Pons (tissue), 1 donor: ENCODE results near the gene LDB3.

Experiments used
- DNase-seq: peaks from one replicate; pipeline ENCODE4 v3.0.0-alpha.2; 2016; ENCODE audit warnings: low spot score

The LDB3 gene

DNA sequence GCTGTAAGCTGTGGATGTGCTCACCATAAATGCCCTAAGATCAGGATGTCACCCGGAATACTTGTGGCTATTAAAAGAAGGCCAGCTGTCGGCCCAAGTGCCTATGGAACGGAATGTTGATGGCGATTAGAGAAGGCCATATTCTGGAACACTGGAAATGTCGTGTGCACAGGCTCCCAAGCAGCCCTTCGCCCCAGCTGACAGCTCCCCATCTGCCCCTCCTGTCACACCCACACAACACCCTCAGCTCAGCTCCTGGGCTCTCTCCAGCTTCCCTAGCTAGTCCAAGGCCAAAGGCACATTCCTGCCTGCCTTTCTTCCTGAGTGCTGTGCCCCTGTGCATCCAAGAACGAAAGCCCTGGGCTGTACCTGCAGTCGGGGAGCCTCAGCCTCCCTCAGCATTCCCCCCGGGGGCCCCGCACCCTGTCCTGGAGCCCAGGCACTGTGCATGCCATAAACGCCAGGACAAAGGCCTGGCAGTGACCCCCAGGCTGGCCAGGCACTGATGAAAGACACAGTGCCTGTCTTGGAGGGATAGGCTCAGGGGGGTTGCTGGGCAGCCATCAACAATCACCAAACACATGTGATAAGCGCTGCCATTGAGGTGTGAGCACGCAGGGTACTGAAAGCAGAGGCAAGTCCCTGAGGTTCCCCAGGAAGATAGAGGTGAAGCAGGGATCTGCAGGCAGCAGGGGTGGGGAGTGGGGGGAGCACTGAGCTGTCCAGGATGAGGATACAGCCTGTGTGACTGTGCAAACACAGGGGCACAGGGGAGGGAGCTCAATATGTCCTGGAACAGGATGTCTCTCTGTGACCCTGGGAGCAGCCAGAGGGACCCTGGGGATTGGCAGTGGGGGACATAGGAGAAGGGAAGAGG lies 3.7 kb upstream of the LDB3 start:
- DNase-seq: no peak

DNA sequence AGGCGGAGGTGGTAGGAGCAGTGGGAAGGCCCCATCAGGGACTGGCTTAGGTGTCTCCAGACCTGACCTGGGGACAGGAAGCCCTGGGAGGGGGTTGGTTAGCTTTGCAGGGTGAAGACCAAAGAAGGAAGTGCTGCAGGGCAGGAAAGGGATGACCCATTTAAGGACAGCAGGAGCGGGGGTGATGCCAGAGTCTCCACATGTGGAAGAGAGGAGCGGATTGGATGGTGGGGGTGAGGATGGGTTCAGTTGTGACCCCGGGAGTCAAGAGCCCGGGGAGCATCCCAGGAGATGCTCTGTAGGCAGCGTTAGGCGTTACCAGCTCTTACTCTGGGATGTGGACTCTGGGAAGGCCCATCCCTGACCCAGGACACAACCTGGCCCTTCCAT lies 3.1 kb upstream of the LDB3 start:
- DNase-seq: no peak

DNA sequence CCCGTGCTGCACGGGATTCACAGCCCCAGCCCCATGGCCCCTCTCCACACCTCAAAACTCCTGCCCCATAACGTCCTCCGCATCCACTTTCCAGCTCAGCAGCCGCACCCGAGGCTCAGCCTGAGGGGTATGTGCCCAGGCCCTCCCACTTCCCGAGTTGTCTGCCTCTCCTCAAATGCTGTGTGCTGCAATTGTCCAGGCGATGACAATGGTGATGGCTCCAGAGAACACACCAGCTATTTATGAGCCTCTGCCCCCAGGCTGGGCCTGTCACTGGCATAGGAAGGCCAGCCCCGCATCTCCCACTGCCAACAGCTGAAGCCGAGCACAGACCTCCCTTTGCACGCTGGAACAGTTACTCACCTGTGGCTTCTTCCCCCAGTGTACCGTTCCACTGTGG lies 2.4 kb upstream of the LDB3 start:
- peak; percentile 97 for DNase-seq

DNA sequence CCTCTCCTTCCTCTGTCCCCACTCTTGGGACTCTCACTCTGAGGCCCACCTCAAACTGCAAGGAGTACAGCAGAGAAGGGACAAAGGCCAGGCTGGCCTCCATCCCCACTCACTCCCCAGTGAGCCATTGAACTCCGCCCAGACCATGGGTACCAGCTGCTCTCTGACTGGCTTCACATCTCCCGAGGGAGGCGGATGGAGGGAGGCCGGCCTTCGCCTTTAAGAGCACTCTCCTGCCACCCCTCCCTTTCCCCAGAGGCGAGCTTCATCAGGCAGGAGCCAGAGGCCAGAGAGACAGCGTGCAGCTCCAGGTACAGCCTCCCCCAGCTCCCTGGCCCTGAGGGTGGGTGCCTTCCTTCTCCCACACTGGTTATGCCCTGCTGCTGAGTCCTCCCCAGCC lies 1.8 kb upstream of the LDB3 start:
- DNase-seq: peak; percentile 82

DNA sequence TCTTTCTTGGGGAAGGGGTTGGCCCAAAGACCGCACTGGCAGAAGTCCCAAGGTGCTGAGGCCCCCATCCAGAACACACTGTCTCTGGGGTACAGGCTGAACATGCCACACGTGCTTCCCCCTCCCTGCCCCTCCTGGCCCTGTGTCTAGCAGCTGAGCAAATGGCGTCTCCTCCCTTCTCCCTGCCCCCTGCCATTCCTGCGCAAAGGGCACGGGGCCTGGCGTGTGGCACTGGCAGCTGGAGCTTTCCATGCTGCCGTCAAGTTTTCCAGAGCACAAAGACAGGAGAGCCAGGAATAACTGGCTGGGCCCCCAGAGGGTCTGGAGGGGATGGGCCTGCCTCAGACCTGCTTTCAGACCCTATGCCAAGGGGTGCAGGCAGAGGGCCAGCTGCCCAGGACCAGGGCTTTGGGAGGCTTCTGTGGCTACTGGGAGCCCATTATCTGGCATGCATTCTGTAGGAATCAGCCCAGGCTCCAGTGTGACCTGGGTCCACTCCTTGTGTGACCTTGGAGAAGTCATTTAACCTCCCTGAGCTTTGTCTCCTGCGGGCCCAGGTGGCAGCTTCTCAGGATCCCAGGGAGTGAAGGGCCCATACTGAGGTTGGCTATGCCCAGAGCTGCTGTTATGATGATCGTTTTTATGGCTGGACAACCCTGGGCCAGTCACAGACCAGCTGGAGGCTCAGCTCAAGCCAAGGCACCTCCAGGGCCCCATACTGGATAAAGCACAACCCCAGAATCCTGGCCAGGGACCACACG lies 710 bp upstream of the LDB3 start:
- DNase-seq: no peak

DNA sequence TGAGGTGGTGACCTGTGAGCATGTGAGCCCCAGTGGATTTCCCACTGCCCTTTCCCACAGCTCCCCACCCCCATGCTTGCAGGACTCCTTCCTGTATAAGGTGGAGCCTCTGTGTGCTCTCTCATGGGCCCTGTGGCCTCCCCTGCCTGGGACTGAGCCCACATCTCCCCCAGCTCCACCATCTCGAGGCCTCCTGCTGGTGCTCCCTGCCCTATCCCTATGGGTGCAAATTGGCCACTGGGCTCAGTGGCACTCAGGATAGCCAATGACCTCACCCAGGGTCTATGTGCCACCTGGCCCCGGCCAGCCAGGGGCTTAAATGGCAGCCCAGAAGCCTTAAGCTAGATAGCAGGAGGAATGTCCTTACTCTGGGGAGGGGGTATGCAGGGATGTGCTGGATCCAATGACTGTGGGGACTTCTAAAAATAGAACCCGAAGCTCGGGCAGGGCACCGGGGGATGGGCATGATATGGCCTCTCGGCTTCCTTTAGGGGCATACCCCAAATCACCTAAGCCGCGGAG lies 2.0 kb downstream of the LDB3 start:
- DNase-seq: no peak

DNA sequence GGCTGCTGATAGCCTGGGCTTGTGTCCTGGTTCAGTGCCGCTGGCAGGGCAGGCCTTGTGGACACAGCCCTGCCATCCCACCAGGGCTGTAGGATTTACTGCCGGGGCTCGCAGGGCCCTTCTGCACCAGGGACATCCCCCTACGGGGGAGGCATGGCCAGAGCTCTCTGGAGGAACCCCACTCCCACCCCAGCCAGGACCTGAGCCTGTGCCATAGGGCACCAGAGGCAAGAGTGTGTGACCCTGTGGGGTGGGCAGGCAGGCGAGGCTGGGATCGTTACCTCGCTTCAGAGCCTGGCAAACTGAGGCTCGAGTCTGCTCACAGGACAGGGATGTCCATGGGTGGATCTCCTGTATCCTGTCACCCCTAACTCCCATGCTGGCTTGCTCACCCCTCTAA lies 2.6 kb downstream of the LDB3 start:
- no peak for DNase-seq

DNA sequence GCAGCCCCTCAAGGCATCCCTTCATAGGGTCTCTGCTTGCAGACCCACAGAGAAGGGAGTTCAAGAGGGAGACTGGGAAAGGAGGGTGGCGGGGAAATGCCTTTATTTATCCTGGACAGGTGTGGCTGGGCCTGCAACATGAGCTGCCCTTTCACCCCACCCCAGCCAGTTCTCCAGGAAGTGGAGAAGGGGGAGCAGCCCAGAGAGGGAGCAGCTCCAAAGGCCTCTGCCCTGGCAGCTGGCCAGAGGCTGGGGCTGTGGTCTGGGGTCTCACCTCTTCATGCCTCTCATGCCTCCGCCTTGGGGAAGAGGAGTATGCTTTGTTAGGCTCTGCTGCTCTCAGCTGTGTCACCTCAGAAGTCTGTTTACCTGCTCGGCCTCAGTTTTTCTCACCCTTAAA lies 3.1 kb downstream of the LDB3 start:
- DNase-seq: no peak

DNA sequence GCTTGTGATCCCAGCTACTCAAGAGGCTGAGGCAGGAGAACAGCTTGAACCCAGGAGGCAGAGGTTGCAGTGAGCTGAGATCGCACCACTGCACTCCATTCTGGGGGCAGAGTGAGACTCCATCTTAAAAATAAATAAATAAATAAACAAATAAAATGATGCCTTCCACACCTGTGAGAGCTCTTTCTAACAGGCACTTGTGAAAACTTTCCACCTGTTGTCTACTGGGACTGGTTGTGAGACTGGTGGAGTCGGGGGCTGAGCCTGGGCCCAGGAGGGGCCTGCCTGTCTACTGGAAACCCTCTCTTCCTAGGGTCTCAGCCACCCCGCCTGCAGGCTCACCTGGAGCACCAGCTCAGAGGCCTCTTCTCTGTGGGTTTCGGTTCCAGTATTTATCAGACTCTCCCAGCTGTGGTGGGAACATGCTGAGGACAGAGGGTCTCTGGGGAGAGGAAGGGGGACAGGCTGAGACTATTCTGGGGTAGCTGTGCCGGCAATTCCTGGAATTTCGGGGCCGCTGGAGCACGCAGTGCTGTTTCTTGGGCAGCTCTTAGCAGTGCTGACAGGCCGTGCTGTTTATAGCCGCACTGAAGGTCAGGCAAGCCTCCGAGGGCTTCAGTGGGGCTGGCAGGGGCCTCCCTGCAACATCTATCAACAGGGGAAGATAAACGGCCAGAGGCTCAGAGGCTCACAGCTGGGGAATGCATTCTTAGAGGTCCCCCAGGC lies 3.8 kb downstream of the LDB3 start:
- DNase-seq: no peak

DNA sequence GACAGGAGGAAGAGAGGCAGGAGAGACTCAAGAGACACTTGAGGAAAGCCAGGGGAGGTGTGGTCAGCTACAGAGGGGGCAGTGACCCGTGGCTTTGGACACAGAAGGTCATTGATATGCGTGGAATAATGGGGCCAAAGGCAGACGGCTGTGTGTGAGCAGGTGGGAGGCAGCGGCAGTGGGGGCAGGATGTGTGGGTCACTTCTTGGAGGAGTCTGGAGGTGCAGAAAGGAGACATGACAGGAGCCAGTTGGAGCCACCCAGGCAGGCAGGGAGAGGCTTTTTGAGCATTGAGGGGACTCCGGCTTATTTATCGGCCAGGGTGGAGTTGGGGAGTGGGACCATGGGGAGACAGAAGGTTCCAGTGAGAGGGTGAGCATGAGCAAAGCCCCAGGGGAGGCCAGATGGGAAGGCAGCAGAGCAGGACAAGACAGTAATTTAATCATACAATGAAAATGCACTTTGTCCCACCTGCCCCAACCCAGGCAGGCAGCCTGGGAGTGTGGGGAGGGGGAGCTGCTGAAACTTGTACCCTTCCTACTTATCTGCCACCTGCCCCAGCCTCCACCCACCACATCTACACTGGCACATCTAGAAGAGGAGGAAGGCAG lies 5.0 kb downstream of the LDB3 start:
- DNase-seq: no peak

DNA sequence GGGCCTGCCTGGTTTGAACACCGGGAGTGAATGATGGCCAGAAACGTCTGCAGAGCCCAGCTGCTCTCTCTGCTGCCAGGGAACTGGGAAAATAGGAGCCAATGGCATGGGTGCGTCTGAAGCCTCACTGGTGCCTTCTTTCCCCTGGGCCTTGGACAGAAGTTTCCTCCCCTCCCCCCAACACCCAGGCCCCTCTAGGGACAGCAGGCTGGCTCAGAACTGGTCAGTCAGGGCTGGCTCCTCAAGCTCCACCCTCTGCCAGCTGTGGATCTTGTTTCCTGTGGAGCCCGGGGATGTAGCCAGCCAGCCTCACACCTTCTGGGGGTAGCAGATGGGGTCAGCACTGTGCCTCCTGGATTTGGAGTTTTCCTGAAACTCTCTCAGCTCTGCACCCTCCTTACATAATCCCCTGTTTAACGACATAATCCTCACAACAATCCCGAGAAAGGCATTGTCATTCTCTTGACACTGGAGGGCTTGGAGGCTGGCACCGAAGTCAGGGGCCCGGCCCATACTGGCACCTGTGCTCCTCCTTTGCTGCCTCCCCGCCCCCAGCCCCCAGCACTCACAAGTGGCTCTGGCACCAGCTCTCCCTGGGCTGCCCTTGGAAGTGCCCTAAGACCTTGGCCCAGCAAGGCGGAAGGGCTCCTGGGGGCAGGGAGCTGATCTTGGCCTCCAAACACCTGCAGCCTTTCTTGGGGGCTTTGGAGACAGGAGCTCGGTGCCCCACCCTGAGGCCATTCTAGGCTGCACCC lies 5.7 kb downstream of the LDB3 start:
- DNase-seq: peak; percentile 69

DNA sequence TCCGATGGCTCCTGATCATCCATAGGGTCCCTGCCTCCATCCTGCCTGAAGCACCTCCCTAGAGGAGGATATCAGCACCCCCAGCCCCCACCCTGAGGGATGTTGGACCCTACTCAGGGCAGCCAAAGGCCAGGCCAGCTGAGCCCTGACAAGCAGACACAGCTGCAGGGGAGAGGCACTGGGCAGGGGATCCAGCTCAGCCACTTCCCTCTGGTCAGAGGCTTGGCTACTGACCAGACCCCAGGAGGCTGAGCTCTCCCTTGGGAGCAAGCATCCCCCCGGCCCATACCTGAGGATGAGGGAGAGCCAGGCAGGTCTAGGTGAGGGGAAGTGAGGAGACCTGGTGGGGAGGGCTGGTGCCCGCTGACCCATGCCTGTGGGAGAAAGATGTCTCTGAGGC lies 6.6 kb downstream of the LDB3 start:
- DNase-seq: no peak

DNA sequence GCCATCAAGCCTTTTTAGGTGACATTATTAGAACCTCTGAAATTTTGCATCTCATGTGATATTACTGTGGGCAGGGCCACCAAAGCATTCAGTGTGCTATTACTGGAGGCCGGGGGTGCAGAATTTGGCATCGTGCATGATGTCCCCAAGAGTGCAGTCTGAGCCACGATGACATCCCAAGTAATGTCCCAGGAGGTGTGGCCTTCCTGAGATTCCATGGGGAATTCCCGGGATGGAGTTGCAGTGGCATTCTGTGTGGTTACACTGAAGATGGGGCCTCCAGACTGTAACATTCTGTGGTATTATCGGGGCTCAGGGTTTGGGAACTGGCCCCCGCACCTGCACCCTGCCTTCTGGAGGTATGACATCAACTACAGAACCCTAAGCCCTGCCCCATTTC lies 9.1 kb downstream of the LDB3 start:
- DNase-seq: no peak

DNA sequence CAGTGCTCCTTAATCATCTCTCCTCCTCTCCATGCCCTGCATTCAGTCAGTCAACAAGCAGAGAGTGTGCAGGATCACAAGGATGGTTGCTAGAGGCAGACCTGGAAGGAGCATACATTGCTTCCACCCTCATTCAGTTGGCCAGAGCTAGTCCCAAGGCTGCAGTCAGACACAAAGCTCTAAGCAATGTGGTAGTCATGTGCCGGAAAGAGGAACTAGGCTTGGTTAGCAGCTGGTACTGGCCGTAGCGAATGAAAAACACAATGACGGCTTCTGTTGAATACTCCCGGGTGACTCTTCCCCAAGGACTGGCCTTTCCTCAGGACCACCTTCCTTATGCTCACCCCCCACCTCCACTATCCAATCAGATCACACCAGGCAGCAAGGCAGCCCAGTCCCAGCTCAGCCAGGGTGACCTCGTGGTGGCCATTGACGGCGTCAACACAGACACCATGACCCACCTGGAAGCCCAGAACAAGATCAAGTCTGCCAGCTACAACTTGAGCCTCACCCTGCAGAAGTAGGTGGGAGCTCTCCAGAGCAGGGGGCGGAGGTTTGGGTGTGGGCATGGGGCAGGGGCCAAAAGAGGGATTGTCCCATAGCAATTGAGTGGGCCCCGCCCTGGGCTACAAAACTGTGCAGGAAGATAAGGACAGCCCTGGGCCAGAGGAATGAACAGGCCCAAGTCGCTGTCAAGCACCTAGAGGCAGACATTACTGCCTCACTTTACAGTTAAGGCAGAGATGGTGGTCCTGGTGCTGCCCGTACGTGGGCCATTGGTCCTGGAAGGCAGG lies 10.9 kb downstream of the LDB3 start:
- DNase-seq: peak; percentile 93

DNA sequence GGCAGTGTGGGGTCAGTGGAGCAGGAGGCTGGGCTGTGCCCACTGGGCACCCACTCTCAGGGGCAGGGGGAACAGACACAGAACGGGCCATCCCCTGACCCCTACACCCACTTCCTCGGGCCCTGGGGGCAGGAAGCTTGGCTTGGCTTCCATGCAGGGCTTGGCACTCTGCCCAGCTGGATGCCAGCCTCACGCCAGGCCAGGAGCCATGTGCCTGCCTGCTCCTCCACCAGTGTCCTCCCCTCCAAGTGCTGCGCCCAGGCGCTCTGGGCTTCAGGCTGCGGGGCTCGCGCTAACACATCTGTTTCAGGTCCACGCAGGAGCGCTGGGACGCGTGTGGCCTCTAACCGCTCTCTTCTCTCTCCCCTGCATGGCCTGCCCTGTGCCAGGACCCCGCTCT lies 12.7 kb downstream of the LDB3 start:
- peak; percentile 60 for DNase-seq

DNA sequence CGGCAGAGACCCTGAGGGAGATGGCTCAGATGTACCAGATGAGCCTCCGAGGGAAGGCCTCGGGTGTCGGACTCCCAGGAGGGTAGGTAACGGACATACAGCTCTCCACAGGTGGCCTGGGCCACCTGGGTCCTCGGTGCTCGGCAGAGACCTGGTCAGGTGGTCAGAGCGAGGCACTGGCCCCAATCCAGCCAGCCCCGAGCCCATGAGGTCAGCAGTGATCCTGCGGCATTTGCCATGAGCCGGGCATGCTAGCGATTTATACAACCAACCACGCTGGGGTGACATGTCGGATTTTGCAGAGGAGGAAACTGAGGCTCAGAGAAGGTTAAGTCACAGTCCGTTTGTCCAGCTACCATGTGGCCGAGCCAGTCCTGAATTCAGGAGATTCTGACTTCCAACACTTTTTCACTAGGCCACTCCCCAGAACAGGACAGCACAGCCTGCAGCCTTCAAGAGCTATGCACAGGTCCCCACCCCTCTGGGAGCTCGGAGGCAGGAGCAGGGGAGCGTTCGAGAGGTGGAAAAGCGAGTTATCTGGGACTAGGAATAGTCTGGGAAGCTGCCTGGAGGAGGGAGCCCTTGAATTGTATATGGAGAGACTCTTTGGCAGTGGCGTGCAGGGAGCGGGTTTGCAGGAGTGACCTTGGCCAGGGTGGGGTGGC lies 13.5 kb downstream of the LDB3 start:
- no peak for DNase-seq

DNA sequence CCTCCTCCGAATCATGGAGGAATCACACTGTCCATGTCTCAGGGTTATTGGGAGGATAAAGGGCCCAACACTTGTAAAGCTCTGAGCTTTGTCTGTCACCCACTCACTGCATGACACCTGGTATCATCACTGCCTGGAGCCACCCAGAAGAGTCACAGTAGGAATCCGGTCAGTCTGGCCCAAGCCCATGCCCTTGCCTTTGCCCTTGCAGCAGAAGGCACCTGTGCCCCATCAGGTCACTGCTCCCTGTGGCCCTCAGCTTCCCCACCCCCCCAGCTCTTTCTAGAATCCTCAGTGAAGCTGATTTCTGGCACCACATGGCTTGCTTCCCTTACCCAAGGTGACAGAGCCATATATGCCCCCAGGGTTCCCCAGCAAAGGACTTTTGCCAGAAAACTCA lies 14.4 kb downstream of the LDB3 start:
- no peak for DNase-seq

DNA sequence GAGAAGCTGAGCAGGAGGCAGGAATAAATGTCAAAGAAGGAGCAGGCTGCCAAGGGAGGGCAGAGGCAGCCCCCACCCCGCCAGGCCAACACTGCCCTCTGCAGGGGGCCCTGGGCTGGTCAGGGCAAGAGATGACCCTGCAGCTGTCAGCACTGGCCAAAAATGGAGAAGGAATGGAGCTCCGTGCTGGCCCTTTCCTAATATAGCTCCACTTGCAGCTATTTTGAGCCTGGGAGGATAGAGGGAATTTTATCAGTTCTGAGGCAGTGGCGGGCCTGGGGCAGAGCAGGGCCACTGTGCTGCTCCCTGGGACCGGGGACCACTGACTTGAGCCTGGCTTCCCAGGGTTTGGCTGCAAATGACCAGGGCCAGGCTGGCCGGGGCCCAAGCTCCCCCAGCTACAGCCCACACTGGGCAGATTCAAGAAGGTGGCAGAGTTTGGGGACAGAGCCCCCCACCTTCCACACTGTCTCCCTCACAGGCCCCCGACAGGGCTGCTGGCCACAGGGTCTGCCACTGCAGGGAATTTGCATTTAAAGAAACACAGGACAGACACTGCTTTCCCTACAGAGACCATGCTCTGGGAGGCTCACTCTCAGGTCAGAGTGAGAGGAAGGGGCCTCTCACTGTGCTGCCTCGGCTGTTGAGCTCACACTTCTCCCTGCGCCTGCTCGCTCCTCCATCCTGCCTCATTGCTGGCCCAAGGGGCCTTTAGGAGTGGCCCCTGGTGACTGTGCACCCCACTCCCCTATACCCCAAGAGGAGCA lies 16.2 kb downstream of the LDB3 start:
- no peak for DNase-seq

DNA sequence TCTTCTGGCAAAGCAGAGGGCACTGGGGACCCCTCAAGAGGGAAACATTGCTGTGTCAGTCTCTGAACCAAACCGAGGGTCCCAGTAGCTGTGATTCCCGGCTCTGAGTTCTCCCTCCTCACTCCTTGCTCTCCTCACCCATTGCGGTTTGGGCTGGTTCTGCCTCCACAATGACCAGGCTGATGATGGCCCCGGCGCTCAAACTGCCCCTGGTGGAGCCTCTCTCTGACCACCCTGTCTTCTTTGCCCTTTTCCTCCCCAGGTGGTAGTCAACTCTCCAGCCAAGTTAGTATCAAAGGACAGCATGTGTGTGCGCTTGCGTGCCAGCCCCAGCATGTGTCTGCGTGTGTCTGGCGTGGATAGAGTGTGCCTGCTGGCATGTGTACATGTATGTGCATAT lies 17.1 kb downstream of the LDB3 start:
- no peak for DNase-seq
